Measurements from ENCODE around the gene UBE2G2. TPM values are rescaled to one million over a fixed set of nuclear protein-coding genes. Genes with fewer than 3 reads are reported as not detected.

UBE2G2 gene
- total and polyA plus RNA-seq, 4 donors, result 46.8 to 83.6 (median 69.8) TPM

- no peak overlapping the region for H3K4me3 ChIP-seq (ENCODE audit: low read length in 2 of 2)
- H3K27me3 ChIP-seq (ENCODE audit: control insufficient read depth in 1 of 2, insufficient read depth in 2 of 2, low read length in 1 of 2), result no peaks in the 10 kb centered on the region
- DNase-seq (no peak), ATAC-seq (ENCODE audit: low FRiP score) (no peak)
- 82% methylated on average over 9 of the region's 9 CpGs for WGBS, 2 donors
- H3K4me1 ChIP-seq (ENCODE audit: control insufficient read depth in 1 of 2, insufficient read depth in 2 of 2, low read length in 2 of 2), result no peaks in the 10 kb centered on the region
- H3K27ac ChIP-seq (ENCODE audit: low read depth in 1 of 2, low read length in 2 of 2), result no peak overlapping the region
- intact Hi-C loops (cut with DNase I), result no loop called here
- H3K36me3 ChIP-seq (ENCODE audit: control insufficient read depth in 1 of 2, insufficient read depth in 2 of 2, low read length in 1 of 2), result no peaks in the 10 kb centered on the region
- no peaks in the 10 kb centered on the region for H3K9me3 ChIP-seq (ENCODE audit: control insufficient read depth, low read length)
Measured at GRCh38 chr21:44727757-44728156, 73.9 kb downstream of the UBE2G2 start.

DNA sequence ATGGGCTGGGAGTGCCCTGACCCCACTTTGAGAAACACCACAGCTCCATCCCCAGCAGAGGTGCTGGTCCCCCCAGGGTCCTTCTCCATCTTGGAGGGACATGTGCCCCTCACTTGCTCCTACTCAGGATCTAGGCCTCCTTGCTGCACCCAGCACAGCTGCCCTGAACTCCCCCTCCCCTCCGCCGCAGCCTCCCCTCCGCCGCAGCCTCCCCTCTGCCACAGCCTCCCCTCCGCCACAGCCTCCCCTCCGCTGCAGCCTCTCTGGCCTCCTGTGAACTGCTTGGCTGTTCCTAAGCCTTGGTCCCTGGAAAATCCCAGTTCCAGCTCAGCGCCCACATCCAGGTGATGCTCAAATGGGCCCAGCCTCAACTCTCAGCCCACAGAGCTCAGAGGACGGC, 74.3 kb downstream of the UBE2G2 start:
- H3K27me3 ChIP-seq (ENCODE audit: control insufficient read depth in 1 of 2, insufficient read depth in 2 of 2, low read length in 1 of 2), result no peaks in the 10 kb centered on the region

DNA sequence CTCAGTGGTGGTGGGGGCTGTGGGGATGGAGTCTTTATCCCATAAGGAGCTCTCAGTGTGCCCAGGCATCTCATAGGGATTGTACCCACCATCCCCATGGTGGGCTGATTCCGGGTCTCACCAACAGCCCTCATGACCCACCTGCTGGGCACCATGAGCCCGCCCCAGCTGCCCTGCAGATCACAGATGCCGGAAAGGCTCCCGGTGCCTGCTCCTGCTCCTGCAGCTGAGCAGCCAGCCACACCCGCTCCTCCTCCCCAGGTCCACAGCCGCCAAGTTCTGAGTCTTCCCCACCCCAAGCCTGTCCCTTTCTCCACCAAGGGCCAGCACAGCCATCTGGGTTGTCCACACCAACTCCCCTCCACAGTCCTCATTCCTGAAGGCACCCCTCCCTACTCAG, 74.8 kb downstream of the UBE2G2 start:
- intact Hi-C loops (cut with DNase I), result no loop called here
- Histone ChIP-seq H3K27me3 (ENCODE audit: control insufficient read depth in 1 of 2, insufficient read depth in 2 of 2, low read length in 1 of 2) (no peaks in the 10 kb centered on the region), H3K9me3 (ENCODE audit: control insufficient read depth, low read length) (no peaks in the 10 kb centered on the region), H3K4me1 (ENCODE audit: control insufficient read depth in 1 of 2, insufficient read depth in 2 of 2, low read length in 2 of 2) (no peaks in the 10 kb centered on the region), H3K36me3 (ENCODE audit: control insufficient read depth in 1 of 2, insufficient read depth in 2 of 2, low read length in 1 of 2) (no peaks in the 10 kb centered on the region), H3K27ac (ENCODE audit: low read depth in 1 of 2, low read length in 2 of 2) (no peak overlapping the region), H3K4me3 (ENCODE audit: low read length in 2 of 2) (no peak overlapping the region)
- WGBS, 2 donors, result 83 to 84% methylated on average over 6 of the region's 6 CpGs
- DNase-seq (peak in 1 of 2 donors; percentile 68), ATAC-seq (ENCODE audit: low FRiP score) (no peak)

More for the DNA sequence above, 74.3 kb downstream of the UBE2G2 start:
- intact Hi-C loops (cut with DNase I), result no loop called here
- DNase-seq, result peak in 1 of 2 donors; percentile 69
- Histone ChIP-seq H3K27ac (ENCODE audit: low read depth in 1 of 2, low read length in 2 of 2) (no peak overlapping the region), H3K36me3 (ENCODE audit: control insufficient read depth in 1 of 2, insufficient read depth in 2 of 2, low read length in 1 of 2) (no peaks in the 10 kb centered on the region), H3K4me3 (ENCODE audit: low read length in 2 of 2) (no peak overlapping the region), H3K9me3 (ENCODE audit: control insufficient read depth, low read length) (no peaks in the 10 kb centered on the region), H3K4me1 (ENCODE audit: control insufficient read depth in 1 of 2, insufficient read depth in 2 of 2, low read length in 2 of 2) (no peaks in the 10 kb centered on the region)
- WGBS, 2 donors, result 96 to 98% methylated on average over 8 of the region's 8 CpGs
- no peak for ATAC-seq (ENCODE audit: low FRiP score)

- intact Hi-C loops (cut with DNase I), result no loop called here
- 94 to 95% methylated on average over 14 of the region's 14 CpGs for WGBS, 2 donors
- Histone ChIP-seq H3K9me3 (ENCODE audit: control insufficient read depth, low read length) (no peaks in the 10 kb centered on the region), H3K4me3 (ENCODE audit: low read length in 2 of 2) (no peak overlapping the region), H3K36me3 (ENCODE audit: control insufficient read depth in 1 of 2, insufficient read depth in 2 of 2, low read length in 1 of 2) (no peaks in the 10 kb centered on the region), H3K4me1 (ENCODE audit: control insufficient read depth in 1 of 2, insufficient read depth in 2 of 2, low read length in 2 of 2) (no peaks in the 10 kb centered on the region), H3K27me3 (ENCODE audit: control insufficient read depth in 1 of 2, insufficient read depth in 2 of 2, low read length in 1 of 2) (no peaks in the 10 kb centered on the region), H3K27ac (ENCODE audit: low read depth in 1 of 2, low read length in 2 of 2) (no peak overlapping the region)
- DNase-seq (no peak), ATAC-seq (ENCODE audit: low FRiP score) (no peak)
Measured at GRCh38 chr21:44724926-44725325, 76.7 kb downstream of the UBE2G2 start.

DNA sequence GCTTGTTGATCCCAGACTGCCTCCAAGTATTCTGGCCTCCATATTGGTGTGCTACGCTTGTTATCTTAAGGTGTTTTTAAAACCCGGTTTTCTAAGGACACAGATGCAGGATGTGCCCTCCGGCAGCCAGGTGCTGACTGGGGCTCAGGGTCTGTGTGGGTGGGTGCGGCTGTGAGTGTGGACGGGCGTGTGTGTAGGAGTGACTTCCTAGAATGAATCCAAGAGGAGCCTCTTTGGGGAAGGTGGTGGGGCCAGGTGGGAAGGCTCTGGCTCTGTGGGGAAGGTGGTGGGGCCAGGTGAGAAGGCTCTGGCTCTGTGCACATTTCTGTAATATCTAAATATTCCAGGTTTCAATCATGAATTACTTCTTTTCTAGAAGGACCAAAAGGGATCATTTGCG, 77.4 kb downstream of the UBE2G2 start:
- Histone ChIP-seq H3K9me3 (ENCODE audit: control insufficient read depth, low read length) (no peaks in the 10 kb centered on the region), H3K4me3 (ENCODE audit: low read length in 2 of 2) (no peak overlapping the region), H3K36me3 (ENCODE audit: control insufficient read depth in 1 of 2, insufficient read depth in 2 of 2, low read length in 1 of 2) (no peaks in the 10 kb centered on the region), H3K27ac (ENCODE audit: low read depth in 1 of 2, low read length in 2 of 2) (no peak overlapping the region), H3K4me1 (ENCODE audit: control insufficient read depth in 1 of 2, insufficient read depth in 2 of 2, low read length in 2 of 2) (no peaks in the 10 kb centered on the region), H3K27me3 (ENCODE audit: control insufficient read depth in 1 of 2, insufficient read depth in 2 of 2, low read length in 1 of 2) (no peaks in the 10 kb centered on the region)
- intact Hi-C loops (cut with DNase I), result no loop called here
- 92 to 95% methylated on average over 7 of the region's 7 CpGs for WGBS, 2 donors
- DNase-seq, result no peak
- no peak for ATAC-seq (ENCODE audit: low FRiP score)

- H3K4me3 ChIP-seq (ENCODE audit: low read length in 2 of 2), result no peak overlapping the region
- no peaks in the 10 kb centered on the region for H3K9me3 ChIP-seq (ENCODE audit: control insufficient read depth, low read length)
- DNase-seq (peak in 1 of 2 donors; percentile 71), ATAC-seq (ENCODE audit: low FRiP score) (no peak)
- no peaks in the 10 kb centered on the region for H3K4me1 ChIP-seq (ENCODE audit: control insufficient read depth in 1 of 2, insufficient read depth in 2 of 2, low read length in 2 of 2)
- no peak overlapping the region for H3K27ac ChIP-seq (ENCODE audit: low read depth in 1 of 2, low read length in 2 of 2)
- H3K36me3 ChIP-seq (ENCODE audit: control insufficient read depth in 1 of 2, insufficient read depth in 2 of 2, low read length in 1 of 2), result no peaks in the 10 kb centered on the region
- intact Hi-C loops (cut with DNase I), result no loop called here
- 35% methylated on average over 59 to 61 of the region's 61 CpGs for WGBS, 2 donors
- H3K27me3 ChIP-seq (ENCODE audit: control insufficient read depth in 1 of 2, insufficient read depth in 2 of 2, low read length in 1 of 2), result no peaks in the 10 kb centered on the region
Measured at GRCh38 chr21:44723177-44724131, 78.2 kb downstream of the UBE2G2 start.

- intact Hi-C loops (cut with DNase I), result no loop called here
- H3K4me3 ChIP-seq (ENCODE audit: low read length in 2 of 2), result no peak overlapping the region
- H3K9me3 ChIP-seq (ENCODE audit: control insufficient read depth, low read length), result no peaks in the 10 kb centered on the region
- no peak for DNase-seq
- no peaks in the 10 kb centered on the region for H3K36me3 ChIP-seq (ENCODE audit: control insufficient read depth in 1 of 2, insufficient read depth in 2 of 2, low read length in 1 of 2)
- WGBS, 2 donors, result 74 to 76% methylated on average over 5 of the region's 5 CpGs
- ATAC-seq (ENCODE audit: low FRiP score), result no peak
- H3K27me3 ChIP-seq (ENCODE audit: control insufficient read depth in 1 of 2, insufficient read depth in 2 of 2, low read length in 1 of 2), result no peaks in the 10 kb centered on the region
- no peak overlapping the region for H3K27ac ChIP-seq (ENCODE audit: low read depth in 1 of 2, low read length in 2 of 2)
- no peaks in the 10 kb centered on the region for H3K4me1 ChIP-seq (ENCODE audit: control insufficient read depth in 1 of 2, insufficient read depth in 2 of 2, low read length in 2 of 2)
Measured at GRCh38 chr21:44722731-44723130, 78.9 kb downstream of the UBE2G2 start.

- ATAC-seq (ENCODE audit: low FRiP score) (no peak), DNase-seq (no peak)
- no peaks in the 10 kb centered on the region for H3K9me3 ChIP-seq (ENCODE audit: control insufficient read depth, low read length)
- intact Hi-C loops (cut with DNase I), result no loop called here
- H3K4me3 ChIP-seq (ENCODE audit: low read length in 2 of 2), result no peak overlapping the region
- no peaks in the 10 kb centered on the region for H3K27me3 ChIP-seq (ENCODE audit: control insufficient read depth in 1 of 2, insufficient read depth in 2 of 2, low read length in 1 of 2)
- H3K4me1 ChIP-seq (ENCODE audit: control insufficient read depth in 1 of 2, insufficient read depth in 2 of 2, low read length in 2 of 2), result no peaks in the 10 kb centered on the region
- WGBS, 2 donors, result 87 to 93% methylated on average over 2 of the region's 2 CpGs
- H3K27ac ChIP-seq (ENCODE audit: low read depth in 1 of 2, low read length in 2 of 2), result no peak overlapping the region
- H3K36me3 ChIP-seq (ENCODE audit: control insufficient read depth in 1 of 2, insufficient read depth in 2 of 2, low read length in 1 of 2), result no peaks in the 10 kb centered on the region
Measured at GRCh38 chr21:44720170-44720569, 81.5 kb downstream of the UBE2G2 start.

Measured in aorta (tissue), 5 donors.